ENCODE data around the gene MRTFB.
A peak's percentile ranks its signal among the peaks of the same experiment; 100 is the strongest.

MRTFB gene

DNA sequence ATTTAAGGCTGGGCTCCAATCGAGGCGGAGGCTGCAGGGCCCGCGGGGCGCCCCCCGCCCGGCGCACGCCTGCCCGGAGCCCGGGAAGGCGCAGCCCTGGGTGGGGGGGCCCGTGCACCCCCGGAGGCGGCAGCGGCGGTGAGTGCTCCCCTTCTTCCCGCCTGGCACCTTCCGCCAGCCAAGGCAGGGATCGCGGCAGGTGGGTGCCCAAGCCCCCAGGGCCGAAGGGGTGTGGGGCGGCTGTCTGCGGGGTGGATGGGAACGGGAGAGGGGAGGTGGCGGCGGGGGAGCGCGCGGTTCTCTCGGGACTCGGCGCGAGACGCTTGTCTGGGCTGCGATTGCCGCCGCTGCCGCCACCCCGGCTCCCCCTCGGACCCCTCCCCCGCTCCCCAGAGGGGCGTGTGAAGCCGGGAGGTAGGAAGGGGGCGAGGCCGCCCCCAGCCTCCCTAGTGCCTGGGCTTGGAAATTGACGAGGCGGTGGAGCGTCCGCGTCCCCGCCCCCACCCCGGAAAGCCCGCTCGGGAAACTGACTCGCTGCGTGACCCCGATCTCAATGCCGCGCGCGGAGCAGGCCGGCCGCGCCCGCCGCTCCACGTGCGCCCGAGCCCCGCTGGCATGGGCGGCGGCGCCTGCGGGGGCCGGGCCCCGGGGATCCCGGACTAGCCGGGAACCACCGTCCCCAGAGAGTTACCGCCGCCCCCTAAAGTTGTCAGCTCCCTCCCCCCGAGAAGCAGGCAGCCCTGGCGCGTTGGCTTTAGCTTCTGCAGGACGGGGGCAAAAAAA, 231.5 kb downstream of the MRTFB start:
- DNase-seq = peak in 1 of 2 experiments; percentile 22
- TF ChIP-seq GATA1 (IDR thresholded peaks at IDR 0.05; ENCODE audit: low read depth, low read length) (no peak), POLR2A (IDR thresholded peaks at IDR 0.05; ENCODE audit: low read length) (no peak)

- TF ChIP-seq GATA1 (IDR thresholded peaks at IDR 0.05; ENCODE audit: low read depth, low read length) = no peak
- no peak for TF ChIP-seq POLR2A (IDR thresholded peaks at IDR 0.05; ENCODE audit: low read length)
- no peak for DNase-seq
Observed at GRCh38 chr16:14303182-14303618, 232.1 kb downstream of the MRTFB start.

GRCh38 chr16:14303639-14304394, 232.7 kb downstream of the MRTFB start:
- no peak for TF ChIP-seq GATA1 (IDR thresholded peaks at IDR 0.05; ENCODE audit: low read depth, low read length)
- no peak for TF ChIP-seq POLR2A (IDR thresholded peaks at IDR 0.05; ENCODE audit: low read length)
- DNase-seq = no peak

- DNase-seq = no peak
- TF ChIP-seq POLR2A (IDR thresholded peaks at IDR 0.05; ENCODE audit: low read length) (no peak), GATA1 (IDR thresholded peaks at IDR 0.05; ENCODE audit: low read depth, low read length) (no peak)
Observed at GRCh38 chr16:14304891-14305460, 233.9 kb downstream of the MRTFB start.

GRCh38 chr16:14306485-14307058, 235.5 kb downstream of the MRTFB start:
- no peak for TF ChIP-seq POLR2A (IDR thresholded peaks at IDR 0.05; ENCODE audit: low read length)
- DNase-seq = no peak

DNA sequence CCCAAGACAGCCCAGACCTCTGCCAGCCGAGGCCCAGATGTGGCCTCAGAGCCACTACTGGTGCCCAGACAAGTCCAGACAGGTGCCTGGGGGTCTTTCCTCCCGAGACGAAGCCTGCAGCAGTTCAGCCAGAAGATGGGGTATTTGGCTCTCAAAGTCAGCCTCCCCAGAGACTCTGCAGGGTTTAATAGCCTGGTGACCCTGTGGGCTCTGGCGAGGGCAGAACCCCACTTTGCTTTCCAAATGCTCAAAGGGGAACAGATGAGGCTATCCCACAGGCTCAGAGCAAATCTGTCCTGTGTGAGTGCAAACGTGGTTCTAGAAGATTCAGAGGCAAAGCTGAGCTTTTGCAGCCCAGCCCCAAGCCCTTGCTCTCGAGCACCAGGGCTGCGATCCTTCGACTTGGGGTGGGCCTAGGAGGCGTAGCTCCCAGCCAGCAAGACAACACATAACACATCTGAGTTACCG, 236.0 kb downstream of the MRTFB start:
- no peak for DNase-seq
- no peak for TF ChIP-seq POLR2A (IDR thresholded peaks at IDR 0.05; ENCODE audit: low read length)
- TF ChIP-seq GATA1 (IDR thresholded peaks at IDR 0.05; ENCODE audit: low read depth, low read length) = no peak

- TF ChIP-seq GATA1 (IDR thresholded peaks at IDR 0.05; ENCODE audit: low read depth, low read length) (no peak), POLR2A (IDR thresholded peaks at IDR 0.05; ENCODE audit: low read length) (no peak)
- peak in 1 of 2 experiments; percentile 29 for DNase-seq
Observed at GRCh38 chr16:14307527-14308367, 236.6 kb downstream of the MRTFB start.

- DNase-seq = no peak
- TF ChIP-seq GATA1 (IDR thresholded peaks at IDR 0.05; ENCODE audit: low read depth, low read length) (no peak), POLR2A (IDR thresholded peaks at IDR 0.05; ENCODE audit: low read length) (no peak)
Observed at GRCh38 chr16:14308368-14308723, 237.2 kb downstream of the MRTFB start.

DNA sequence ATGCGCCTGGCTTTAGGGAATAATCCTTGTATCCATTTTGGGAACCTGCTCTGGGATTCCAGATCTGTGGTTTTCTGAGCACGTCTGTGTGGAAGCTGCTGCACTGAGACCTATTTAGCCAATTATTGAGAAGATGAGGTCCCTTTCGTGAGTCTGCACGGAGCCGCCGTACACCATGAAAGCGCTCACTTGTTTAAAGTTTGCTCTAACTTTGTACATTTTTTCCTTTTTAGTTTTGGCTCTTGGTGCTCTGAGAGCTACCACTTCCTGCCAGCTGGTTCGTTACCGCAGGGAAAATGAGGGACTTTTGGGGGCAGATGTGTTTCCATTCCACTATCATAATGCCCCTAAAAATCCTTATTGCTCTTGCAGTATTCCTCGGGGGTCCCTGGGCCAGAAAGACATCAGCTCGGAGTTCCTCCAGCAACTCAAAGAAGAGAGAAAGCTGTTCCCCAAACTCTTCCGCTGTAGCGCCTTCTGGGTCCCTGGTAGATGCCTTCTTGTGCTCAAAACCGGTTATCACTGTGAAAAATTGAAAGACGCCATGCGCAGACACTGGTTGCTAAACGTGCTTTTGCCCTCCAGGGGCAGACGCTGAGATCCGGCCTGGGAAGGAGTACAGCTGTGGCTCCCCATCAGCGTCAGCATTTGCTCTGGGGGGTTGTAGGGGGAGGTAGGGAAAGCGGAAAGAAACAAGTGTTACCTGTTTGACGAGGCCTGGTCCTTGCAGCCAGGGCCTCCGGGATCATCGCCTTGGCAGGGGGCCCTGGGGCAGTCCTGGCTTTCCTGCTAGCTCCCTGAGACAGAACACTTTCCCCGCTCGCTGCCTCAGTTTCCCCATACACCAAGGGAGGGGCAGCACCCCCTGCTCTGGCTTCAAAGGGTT, 238.1 kb downstream of the MRTFB start:
- TF ChIP-seq POLR2A (IDR thresholded peaks at IDR 0.05; ENCODE audit: low read length) = no peak
- TF ChIP-seq GATA1 (IDR thresholded peaks at IDR 0.05; ENCODE audit: low read depth, low read length) = no peak
- peak in 1 of 2 experiments; percentile 13 for DNase-seq

- TF ChIP-seq POLR2A (IDR thresholded peaks at IDR 0.05; ENCODE audit: low read length) (no peak), GATA1 (IDR thresholded peaks at IDR 0.05; ENCODE audit: low read depth, low read length) (no peak)
- no peak for DNase-seq
Observed at GRCh38 chr16:14309906-14310305, 238.8 kb downstream of the MRTFB start.

- DNase-seq = peak; percentile 37 to 38
- TF ChIP-seq POLR2A (IDR thresholded peaks at IDR 0.05; ENCODE audit: low read length) = no peak
- no peak for TF ChIP-seq GATA1 (IDR thresholded peaks at IDR 0.05; ENCODE audit: low read depth, low read length)
Observed at GRCh38 chr16:14310519-14310991, 239.4 kb downstream of the MRTFB start.

GRCh38 chr16:14314116-14314515, 243.0 kb downstream of the MRTFB start:
- TF ChIP-seq GATA1 (IDR thresholded peaks at IDR 0.05; ENCODE audit: low read depth, low read length) (no peak), POLR2A (IDR thresholded peaks at IDR 0.05; ENCODE audit: low read length) (no peak)
- no peak for DNase-seq

All from erythroblast (primary cell).